ENCODE results near the gene ARHGEF4.
"Not testable (repeated sequence)": the region's sequence is repeated elsewhere in the genome, so short reads cannot be mapped to it uniquely, and the experiment has no call there.

Gene ARHGEF4

GRCh38 chr2:130985206-130985780 lies 148.6 kb downstream of the ARHGEF4 start:
- no peak for DNase-seq

- no peak for DNase-seq
Measured at GRCh38 chr2:130985831-130986649, 149.3 kb downstream of the ARHGEF4 start.

- DNase-seq, result no peak
Measured at GRCh38 chr2:130986890-130987493, 150.3 kb downstream of the ARHGEF4 start.

GRCh38 chr2:130987519-130988425 lies 151.1 kb downstream of the ARHGEF4 start:
- no peak for DNase-seq

- DNase-seq, result not testable (repeated sequence)
Measured at GRCh38 chr2:130991446-130991845, 154.7 kb downstream of the ARHGEF4 start.

- DNase-seq, result not testable (repeated sequence)
Measured at GRCh38 chr2:130992003-130992402, 155.3 kb downstream of the ARHGEF4 start.

- no peak for DNase-seq
Measured at GRCh38 chr2:130996691-130997090, 160.0 kb downstream of the ARHGEF4 start.

- DNase-seq, result no peak
Measured at GRCh38 chr2:130997198-130997597, 160.5 kb downstream of the ARHGEF4 start.

GRCh38 chr2:130998561-130998960 lies 161.8 kb downstream of the ARHGEF4 start:
- no peak for DNase-seq

- no peak for DNase-seq
Measured at GRCh38 chr2:131004446-131005209, 167.9 kb downstream of the ARHGEF4 start.

GRCh38 chr2:131005216-131005935 lies 168.7 kb downstream of the ARHGEF4 start:
- DNase-seq, result no peak

- DNase-seq, result no peak
Measured at GRCh38 chr2:131006561-131006960, 169.8 kb downstream of the ARHGEF4 start.

GRCh38 chr2:131008967-131009366 lies 172.3 kb downstream of the ARHGEF4 start:
- no peak for DNase-seq

GRCh38 chr2:131009713-131010475 lies 173.2 kb downstream of the ARHGEF4 start:
- no peak for DNase-seq

GRCh38 chr2:131010566-131010965 lies 173.9 kb downstream of the ARHGEF4 start:
- no peak for DNase-seq

- no peak for DNase-seq
Measured at GRCh38 chr2:131011486-131011885, 174.8 kb downstream of the ARHGEF4 start.

GRCh38 chr2:131014141-131014540 lies 177.4 kb downstream of the ARHGEF4 start:
- no peak for DNase-seq

- DNase-seq, result no peak
Measured at GRCh38 chr2:131015764-131016163, 179.1 kb downstream of the ARHGEF4 start.

GRCh38 chr2:131016826-131017741 lies 180.4 kb downstream of the ARHGEF4 start:
- DNase-seq, result no peak

- no peak for DNase-seq
Measured at GRCh38 chr2:131022731-131023130, 186.0 kb downstream of the ARHGEF4 start.
